ENCODE measurements around the gene ABCG1.

DNA sequence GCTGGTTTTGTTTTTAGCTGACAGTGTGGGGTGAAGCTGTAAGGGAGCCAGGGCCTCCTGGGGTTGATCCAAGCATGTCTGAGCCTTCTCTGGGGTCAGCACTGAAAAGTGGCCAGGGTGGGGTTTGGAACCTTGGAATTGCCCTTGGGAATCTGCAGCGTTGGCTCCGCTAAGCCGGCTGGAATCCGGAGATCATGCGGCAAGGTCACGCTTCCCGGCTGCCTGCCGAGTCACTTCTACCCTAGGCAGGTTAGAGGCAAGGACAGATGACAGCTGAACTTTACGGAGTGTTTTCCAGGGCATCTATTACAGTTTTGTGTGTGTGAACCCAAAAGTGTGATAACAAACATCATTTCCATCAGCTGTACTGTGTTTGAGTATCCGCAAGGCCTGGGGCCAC, 17.1 kb downstream of the ABCG1 start:
- TF ChIP-seq EZH2 (optimal IDR thresholded peaks at IDR 0.05; ENCODE audit: low read depth, low read length), result no peak
- TF ChIP-seq, protein P1, sequence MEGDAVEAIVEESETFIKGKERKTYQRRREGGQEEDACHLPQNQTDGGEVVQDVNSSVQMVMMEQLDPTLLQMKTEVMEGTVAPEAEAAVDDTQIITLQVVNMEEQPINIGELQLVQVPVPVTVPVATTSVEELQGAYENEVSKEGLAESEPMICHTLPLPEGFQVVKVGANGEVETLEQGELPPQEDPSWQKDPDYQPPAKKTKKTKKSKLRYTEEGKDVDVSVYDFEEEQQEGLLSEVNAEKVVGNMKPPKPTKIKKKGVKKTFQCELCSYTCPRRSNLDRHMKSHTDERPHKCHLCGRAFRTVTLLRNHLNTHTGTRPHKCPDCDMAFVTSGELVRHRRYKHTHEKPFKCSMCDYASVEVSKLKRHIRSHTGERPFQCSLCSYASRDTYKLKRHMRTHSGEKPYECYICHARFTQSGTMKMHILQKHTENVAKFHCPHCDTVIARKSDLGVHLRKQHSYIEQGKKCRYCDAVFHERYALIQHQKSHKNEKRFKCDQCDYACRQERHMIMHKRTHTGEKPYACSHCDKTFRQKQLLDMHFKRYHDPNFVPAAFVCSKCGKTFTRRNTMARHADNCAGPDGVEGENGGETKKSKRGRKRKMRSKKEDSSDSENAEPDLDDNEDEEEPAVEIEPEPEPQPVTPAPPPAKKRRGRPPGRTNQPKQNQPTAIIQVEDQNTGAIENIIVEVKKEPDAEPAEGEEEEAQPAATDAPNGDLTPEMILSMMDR (IDR thresholded peaks at IDR 0.05; ENCODE audit: low read length), result no peak
- TF ChIP-seq EZH2phosphoT487 (IDR thresholded peaks at IDR 0.05; ENCODE audit: low read length), result no peak
